GM03348 (cell line): Measurements from ENCODE around the gene SMARCA2.

Experiments used
- DNase-seq: peaks from one replicate; pipeline ENCODE4 v3.0.0; 2012; ENCODE audit warnings: low spot score

SMARCA2 gene

DNA sequence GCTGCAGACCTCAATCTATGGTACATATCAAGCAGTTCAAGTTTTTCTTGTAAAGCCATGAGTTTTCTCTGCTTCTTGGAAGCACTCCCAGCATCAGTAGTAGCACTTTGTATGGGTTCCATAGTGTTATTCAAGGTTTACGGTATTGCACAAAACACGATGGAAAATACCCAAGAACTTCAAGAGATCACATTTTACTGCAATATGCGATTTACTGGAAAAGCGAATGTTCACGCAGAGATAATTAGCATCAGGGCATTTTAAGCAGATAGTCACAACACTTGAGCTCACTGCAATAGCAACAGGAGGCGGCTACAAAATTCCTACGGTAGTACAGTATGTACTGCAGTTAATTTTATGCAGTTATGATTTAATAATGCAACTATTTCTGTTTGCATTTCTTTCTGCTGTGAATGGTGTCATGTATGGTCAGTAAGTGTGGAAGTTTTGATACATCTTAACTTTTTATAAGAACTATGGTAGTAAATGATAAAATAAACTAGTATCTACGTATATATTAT lies 200.8 kb downstream of the SMARCA2 start:
- no peak for DNase-seq

- no peak for DNase-seq
Measured at GRCh38 chr9:2216591-2216990, 201.4 kb downstream of the SMARCA2 start.

GRCh38 chr9:2217540-2217939 lies 202.4 kb downstream of the SMARCA2 start:
- DNase-seq, result no peak

GRCh38 chr9:2220036-2220435 lies 204.9 kb downstream of the SMARCA2 start:
- no peak for DNase-seq

GRCh38 chr9:2227144-2227867 lies 212.2 kb downstream of the SMARCA2 start:
- peak; percentile 76 for DNase-seq

DNA sequence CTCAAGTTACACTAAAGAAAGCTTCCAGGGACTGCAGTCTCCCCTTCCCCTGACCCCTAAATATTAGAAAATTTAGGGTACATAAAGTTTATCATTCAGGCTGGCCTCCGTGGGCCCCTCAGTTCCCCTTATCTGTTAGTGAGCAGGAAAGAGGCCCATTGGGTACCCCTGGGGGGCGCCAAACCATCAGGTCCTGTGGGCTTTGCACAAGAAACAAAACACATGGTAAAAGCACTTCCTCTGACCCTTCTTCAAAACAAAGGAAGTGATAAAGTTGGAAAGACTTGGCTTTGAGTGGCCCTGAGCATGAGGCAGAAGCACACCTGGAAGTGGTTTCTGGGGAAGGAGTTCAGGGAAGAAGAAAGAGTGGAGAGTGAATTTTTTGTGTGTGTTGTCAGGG lies 213.0 kb downstream of the SMARCA2 start:
- no peak for DNase-seq

GRCh38 chr9:2228641-2229040 lies 213.5 kb downstream of the SMARCA2 start:
- DNase-seq, result no peak

GRCh38 chr9:2229109-2229721 lies 214.1 kb downstream of the SMARCA2 start:
- no peak for DNase-seq

- DNase-seq, result no peak
Measured at GRCh38 chr9:2230362-2230761, 215.2 kb downstream of the SMARCA2 start.

- DNase-seq, result no peak
Measured at GRCh38 chr9:2231101-2231500, 216.0 kb downstream of the SMARCA2 start.

DNA sequence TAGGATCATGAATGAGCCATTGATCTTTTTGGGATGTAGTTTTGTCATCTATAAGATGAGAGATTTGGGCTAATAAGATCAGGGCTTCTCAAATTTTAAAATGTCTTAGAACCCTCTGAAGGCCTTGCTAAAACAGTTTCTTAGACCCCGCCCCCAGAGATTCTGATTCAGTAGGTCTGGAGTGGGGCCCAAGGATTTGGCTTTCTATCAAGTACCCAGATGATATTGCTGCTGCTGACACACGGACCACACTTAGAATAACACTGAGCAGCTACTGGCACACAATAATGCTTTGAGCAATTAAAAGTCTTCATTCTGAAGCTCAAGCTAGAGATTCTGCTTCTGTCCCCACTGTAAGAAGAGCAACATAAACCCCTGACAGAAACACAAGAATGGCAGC lies 216.7 kb downstream of the SMARCA2 start:
- peak; percentile 51 for DNase-seq

DNA sequence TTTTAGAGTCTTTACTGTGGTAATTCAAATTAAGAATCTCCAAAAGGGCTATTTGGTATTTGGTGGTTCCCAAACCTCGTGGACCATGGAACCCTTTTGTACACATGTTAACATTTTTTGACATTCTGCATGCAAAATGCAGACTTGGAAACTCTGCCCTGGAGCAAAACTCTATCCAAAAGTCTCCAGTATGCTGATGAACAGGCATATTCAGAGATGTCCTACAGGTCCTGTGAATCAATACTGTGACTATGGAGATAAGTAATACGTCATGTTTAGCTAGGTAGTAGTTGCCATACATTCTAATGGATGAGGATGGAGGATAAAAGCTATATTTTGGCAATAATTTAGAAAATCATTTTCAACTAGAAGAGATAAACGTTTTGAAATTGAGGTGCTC lies 218.1 kb downstream of the SMARCA2 start:
- no peak for DNase-seq

DNA sequence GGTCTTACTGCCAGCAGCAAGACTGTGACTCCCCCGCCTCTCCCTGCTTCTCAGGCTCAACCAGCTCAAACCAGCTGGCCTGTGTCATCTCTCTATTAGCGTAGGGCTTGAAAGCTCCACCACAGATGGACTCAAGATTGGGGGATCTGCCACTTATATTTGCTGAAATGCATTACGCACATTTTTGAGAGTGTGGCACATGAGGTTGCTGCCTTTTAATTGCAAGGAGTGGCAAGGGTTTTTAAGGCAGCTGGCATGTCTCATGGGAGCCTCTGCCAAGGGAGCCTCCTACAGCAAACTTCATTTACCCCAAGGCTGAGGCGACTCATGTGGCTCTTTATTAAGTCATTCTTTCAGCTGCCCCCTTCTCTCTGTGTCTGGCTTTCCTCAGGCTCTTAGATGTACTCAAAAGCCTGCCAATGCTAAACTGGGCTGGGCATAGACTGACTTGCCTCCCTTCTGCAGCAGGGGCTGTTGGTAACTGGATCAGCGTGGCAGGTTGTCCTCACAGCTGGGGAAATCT lies 219.3 kb downstream of the SMARCA2 start:
- DNase-seq, result peak; percentile 14

DNA sequence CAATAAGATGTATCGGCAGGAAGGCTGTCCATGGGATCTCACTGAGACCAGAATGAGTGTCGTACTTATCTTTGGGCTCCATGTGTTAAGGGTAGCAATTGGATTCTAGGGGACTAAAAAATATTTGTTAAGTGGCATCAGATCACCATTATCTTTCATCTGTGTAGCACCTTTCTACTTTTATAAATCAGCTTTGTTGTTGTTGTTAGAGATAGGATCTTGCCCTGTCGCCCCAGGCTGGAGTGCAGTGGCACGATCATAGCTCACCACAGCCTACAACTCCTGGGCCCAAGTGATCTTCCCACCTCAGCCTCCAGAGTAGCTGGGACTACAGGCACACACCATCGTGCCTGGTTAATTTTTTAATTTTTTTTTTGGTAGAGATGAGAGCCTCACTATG lies 220.5 kb downstream of the SMARCA2 start:
- no peak for DNase-seq

GRCh38 chr9:2236850-2237249 lies 221.7 kb downstream of the SMARCA2 start:
- no peak for DNase-seq

DNA sequence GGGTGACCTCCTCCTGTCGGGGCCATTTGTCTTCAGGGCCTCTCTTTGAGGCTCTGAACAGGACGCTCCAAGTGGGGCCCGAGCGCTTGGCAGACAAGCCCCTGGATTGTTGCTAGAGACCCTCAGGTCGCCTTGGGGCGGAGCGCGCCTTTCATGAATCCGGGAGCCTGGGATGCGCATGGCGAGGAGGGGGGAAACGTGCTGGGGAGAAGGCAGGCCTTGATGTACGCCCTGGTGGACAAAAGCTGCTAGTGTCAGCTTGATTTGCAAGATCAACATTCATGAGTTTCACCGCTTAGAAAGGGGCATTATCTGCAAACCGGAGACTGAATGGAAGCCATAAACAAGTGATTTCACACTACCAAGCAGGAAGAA lies 226.3 kb downstream of the SMARCA2 start:
- peak; percentile 66 for DNase-seq

GRCh38 chr9:2241836-2242741 lies 226.9 kb downstream of the SMARCA2 start:
- DNase-seq, result peak; percentile 92

DNA sequence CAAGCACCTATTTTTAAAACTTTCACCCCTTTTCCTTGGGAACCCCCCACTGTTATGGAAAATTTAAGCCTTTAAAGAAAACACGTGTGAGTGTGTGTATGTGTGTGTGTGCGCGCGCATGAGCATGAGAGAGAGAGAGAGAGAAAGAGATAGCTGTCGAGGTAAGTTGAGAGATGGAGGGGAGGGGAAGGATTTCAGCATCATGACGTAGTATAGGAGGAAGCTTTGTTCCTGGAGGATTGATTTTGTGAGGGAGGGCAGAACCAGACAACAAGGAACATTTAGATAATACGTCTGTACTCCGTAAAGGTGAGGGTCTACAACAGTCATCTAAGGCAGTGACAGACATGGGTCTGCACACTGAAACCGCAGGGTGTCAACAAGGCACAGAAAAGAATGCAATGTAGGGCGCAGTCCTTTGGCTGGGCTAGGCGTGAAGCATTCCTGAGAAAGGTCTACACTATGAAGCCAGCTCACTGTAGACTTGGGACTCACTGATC lies 227.7 kb downstream of the SMARCA2 start:
- DNase-seq, result no peak
